ENCODE results near the gene HMCN2.

- TF ChIP-seq JUN (IDR thresholded peaks at IDR 0.05; ENCODE audit: borderline replicate concordance, insufficient read depth, insufficient read length, low read depth) = no peak
- no peak for TF ChIP-seq CTCF (IDR thresholded peaks at IDR 0.05; ENCODE audit: extremely low read depth in 1 of 2, insufficient read depth in 1 of 2, low read depth in 1 of 2, low read length in 2 of 2)
Measured at GRCh38 chr9:130418776-130419175, 153.2 kb downstream of the HMCN2 start.
